ENCODE measurements around the gene SMARCA4.

Gene SMARCA4

GRCh38 chr19:11014403-11014911, 53.6 kb downstream of the SMARCA4 start:
- no peak for DNase-seq

GRCh38 chr19:11016631-11017030, 55.8 kb downstream of the SMARCA4 start:
- DNase-seq, result no peak

GRCh38 chr19:11017275-11018035, 56.6 kb downstream of the SMARCA4 start:
- DNase-seq, result no peak

GRCh38 chr19:11018179-11018578, 57.3 kb downstream of the SMARCA4 start:
- DNase-seq, result peak; percentile 8

GRCh38 chr19:11018763-11019162, 57.9 kb downstream of the SMARCA4 start:
- no peak for DNase-seq

- DNase-seq, result no peak
Measured at GRCh38 chr19:11019262-11019661, 58.4 kb downstream of the SMARCA4 start.

GRCh38 chr19:11019824-11020223, 59.0 kb downstream of the SMARCA4 start:
- DNase-seq, result no peak

- DNase-seq, result no peak
Measured at GRCh38 chr19:11020423-11020822, 59.6 kb downstream of the SMARCA4 start.

GRCh38 chr19:11020982-11021759, 60.3 kb downstream of the SMARCA4 start:
- no peak for DNase-seq

- no peak for DNase-seq
Measured at GRCh38 chr19:11021760-11022144, 60.9 kb downstream of the SMARCA4 start.

- DNase-seq, result no peak
Measured at GRCh38 chr19:11023016-11023415, 62.2 kb downstream of the SMARCA4 start.

- DNase-seq, result no peak
Measured at GRCh38 chr19:11023710-11024109, 62.9 kb downstream of the SMARCA4 start.

GRCh38 chr19:11024259-11024658, 63.4 kb downstream of the SMARCA4 start:
- no peak for DNase-seq

GRCh38 chr19:11025006-11025405, 64.2 kb downstream of the SMARCA4 start:
- DNase-seq, result no peak

- no peak for DNase-seq
Measured at GRCh38 chr19:11025445-11025844, 64.6 kb downstream of the SMARCA4 start.

- no peak for DNase-seq
Measured at GRCh38 chr19:11025997-11026396, 65.2 kb downstream of the SMARCA4 start.

- no peak for DNase-seq
Measured at GRCh38 chr19:11027381-11027780, 66.6 kb downstream of the SMARCA4 start.

- no peak for DNase-seq
Measured at GRCh38 chr19:11028146-11028545, 67.3 kb downstream of the SMARCA4 start.

- DNase-seq, result no peak
Measured at GRCh38 chr19:11031421-11032070, 70.7 kb downstream of the SMARCA4 start.

GRCh38 chr19:11033251-11033650, 72.4 kb downstream of the SMARCA4 start:
- no peak for DNase-seq

- no peak for DNase-seq
Measured at GRCh38 chr19:11033763-11034162, 72.9 kb downstream of the SMARCA4 start.

- DNase-seq, result no peak
Measured at GRCh38 chr19:11034449-11035213, 73.8 kb downstream of the SMARCA4 start.

Measured in fibroblast of skin of back (primary cell).